ENCODE data around the gene SLC6A17.

The SLC6A17 gene

GRCh38 chr1:110135666-110136065 lies 14.6 kb upstream of the SLC6A17 start:
- no peak for DNase-seq

DNA sequence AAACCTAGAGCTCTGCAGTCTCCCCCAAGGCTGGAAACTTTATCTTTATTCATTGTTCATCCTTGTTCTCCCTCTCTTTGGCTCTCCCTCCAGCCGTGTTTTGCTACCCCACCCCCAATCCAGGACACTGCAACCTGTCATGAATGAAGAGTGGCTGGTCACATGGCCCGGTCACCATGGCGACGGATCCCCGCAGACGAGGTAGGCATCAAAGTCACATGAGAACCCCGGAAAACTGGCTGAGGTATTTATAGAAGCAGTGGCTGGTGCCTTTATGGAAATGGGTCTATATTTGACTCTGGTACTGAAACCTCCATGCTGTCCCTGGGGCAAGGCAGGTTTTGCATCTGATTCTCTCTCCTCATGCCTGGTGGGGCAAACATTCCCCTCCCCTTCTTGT lies 13.4 kb upstream of the SLC6A17 start:
- no peak for DNase-seq

DNA sequence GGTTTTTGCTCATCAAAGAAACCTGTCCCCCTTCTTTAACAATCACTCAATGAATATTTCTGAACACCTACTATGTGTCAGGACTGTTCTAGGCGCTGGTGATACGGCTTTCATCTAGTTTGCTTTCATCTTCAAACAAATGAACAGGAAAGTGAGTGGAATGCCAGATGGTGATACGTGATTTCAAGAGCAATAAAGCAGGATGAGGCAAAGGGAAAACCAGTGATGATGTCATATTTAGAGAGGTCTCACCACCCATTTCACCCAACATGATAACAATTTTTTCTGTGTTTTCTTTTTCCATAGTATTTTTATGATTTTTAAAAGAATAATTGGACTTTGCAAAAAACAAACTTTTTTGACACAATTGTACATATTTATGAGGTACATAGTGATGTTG lies 11.3 kb upstream of the SLC6A17 start:
- no peak for DNase-seq

- no peak for DNase-seq
These were observed 5.9 kb upstream of the SLC6A17 start for GRCh38 chr1:110144366-110144765.

- DNase-seq = no peak
These were observed 1.3 kb upstream of the SLC6A17 start for GRCh38 chr1:110148961-110149360.

DNA sequence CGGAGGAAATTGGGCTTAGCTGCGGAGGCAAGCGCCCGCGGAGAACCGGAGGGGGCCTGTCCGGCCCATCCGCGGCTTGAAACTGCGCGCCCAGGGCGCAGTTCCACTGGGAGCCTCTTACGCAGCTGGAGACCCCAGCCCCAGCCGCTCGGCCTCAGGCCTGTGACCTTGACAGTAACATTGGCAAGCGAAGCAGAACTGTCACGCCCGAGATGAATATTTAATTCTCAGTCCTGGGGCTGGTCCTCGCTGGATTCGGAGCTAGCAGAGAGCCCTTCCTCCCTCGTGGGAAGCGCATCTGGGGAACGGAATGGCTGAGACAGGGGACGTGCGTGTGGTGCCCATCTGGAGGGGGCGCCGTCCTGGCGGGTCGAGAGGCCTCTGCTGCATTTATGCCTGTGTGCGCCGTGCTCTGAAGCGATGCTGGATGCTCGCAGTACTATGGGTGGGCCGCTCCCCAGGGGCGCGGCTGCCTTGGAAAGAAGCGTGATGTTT lies 928 bp downstream of the SLC6A17 start:
- DNase-seq = no peak

- peak; percentile 40 for DNase-seq
These were observed 2.0 kb downstream of the SLC6A17 start for GRCh38 chr1:110152133-110152785.

DNA sequence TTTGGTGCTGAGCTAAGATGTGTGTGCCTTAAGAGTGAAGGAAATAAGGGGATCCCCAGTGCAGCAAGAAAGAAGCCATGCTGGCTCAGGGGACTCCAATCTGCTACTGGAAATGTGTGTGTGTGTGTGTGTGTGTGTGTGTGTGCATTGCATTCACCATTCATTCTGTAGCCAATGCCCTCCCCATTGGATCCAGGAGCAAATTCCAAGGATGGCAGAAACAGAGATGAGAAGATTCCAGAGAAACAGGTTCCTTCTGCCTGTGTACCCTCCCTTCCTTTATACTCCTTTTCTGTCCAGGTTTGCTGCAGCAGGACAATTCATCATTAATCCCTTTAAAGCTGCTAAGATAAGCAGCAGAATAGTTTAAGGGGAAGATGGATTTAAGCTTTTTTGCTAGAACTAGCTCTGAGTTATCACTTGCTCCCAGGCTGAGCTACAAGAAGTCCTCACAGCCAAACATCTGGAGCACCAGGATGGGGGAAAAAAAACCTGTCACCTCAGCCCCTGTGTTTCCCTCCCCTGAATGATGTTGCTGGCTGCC lies 3.2 kb downstream of the SLC6A17 start:
- no peak for DNase-seq

- no peak for DNase-seq
These were observed 5.7 kb downstream of the SLC6A17 start for GRCh38 chr1:110155878-110156522.

- DNase-seq = no peak
These were observed 8.0 kb downstream of the SLC6A17 start for GRCh38 chr1:110158261-110158660.

DNA sequence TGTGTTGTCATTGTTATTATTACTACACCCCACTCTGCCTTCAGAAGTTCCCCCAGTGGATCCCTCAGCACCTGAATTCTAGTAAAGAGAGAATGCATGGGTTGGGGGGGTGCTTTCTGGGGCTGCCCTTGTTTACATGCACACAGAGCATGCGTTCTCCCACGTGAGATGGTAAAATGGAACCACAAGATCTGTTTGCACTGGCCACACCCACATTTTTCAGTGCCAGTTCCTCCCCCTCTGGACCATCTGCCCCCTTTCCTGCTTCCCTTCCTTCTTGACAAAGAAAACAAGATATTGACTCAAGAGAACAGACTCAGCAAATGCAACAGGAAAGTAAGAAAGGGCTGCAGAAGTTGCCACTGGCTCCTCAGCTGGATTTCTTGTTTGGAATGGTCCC lies 8.9 kb downstream of the SLC6A17 start:
- no peak for DNase-seq

DNA sequence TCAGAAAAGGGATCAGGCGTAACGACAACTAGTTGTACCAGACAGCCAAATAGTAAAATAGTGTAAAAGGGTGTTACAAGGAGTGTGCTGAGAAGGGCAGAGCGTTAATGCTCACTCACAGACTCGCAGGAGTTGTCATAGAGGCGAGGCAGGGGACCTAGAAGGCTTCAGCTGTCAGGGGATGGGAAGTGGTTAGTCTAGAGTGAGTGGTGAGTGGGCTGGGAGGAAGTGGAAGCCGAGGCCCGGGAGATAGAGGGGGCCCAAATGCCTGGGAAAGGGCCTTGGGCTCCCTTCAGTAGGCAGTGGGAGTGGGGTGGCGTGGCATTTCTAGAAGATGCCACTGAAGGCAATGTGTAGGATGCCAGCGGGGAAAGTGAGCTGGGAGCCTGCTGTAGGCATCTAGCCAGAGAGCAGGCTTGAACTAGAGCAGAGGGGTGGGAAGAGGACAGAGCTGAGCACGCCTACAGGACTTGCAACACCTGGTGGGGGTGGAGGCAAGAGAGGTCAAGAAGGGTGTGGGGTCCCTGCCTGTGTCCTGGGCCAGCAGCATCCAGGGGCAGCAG lies 10.3 kb downstream of the SLC6A17 start:
- no peak for DNase-seq

GRCh38 chr1:110161165-110161564 lies 10.9 kb downstream of the SLC6A17 start:
- no peak for DNase-seq

DNA sequence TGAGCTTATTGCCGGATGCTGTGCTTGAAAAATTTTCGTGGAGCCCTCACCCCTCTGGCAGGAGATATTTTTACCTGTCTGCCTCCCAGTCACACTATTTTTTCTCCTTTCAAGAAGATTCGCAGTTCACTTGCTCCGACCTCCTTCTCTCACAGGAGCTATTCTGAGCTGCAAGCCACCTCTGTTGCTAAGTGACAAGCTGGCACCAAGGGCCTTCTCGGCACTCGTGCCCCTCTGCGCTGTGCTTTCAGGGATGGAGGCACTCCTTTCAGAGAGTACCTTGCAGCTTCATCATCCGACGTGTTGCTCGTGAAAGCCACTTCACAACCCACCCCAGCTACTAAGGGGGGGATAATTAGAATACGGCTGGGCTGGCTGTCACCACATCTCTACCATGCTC lies 11.6 kb downstream of the SLC6A17 start:
- DNase-seq = no peak

GRCh38 chr1:110163591-110163990 lies 13.3 kb downstream of the SLC6A17 start:
- DNase-seq = no peak

DNA sequence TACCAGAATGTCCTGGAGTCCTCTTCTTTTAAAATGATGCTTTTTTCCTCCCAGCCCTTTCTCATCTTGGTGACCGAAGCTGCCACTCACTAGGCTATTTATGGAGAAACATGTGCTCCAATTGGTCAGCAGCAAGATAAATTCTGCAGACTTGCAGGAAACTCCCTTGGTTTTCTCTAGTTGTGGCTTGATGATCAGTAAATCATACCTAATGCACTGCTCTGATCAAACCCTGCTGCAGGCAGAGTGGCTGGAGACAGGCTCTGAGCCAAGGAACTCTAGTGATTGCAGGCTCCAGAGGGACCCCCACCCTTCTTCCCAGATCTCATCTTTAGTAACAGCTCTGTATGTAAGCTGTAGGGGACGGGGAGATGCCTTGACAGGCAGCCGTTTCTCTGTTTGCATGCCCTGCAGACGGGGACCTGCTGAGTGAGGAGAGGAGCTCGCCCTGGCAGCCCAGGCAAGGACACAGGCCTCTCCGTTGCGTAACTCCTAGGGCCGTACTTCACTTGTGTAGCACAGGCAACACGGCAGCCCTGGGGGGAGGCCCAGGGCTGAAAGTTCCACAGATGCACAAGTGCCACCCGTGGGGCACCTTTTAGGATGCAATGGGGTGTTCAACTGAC lies 14.5 kb downstream of the SLC6A17 start:
- DNase-seq = no peak

- no peak for DNase-seq
These were observed 15.5 kb downstream of the SLC6A17 start for GRCh38 chr1:110165761-110166231.

GRCh38 chr1:110166861-110167260 lies 16.6 kb downstream of the SLC6A17 start:
- DNase-seq = no peak

- DNase-seq = no peak
These were observed 20.8 kb downstream of the SLC6A17 start for GRCh38 chr1:110170766-110171733.

- DNase-seq = no peak
These were observed 21.7 kb downstream of the SLC6A17 start for GRCh38 chr1:110172001-110172400.

- no peak for DNase-seq
These were observed 23.3 kb downstream of the SLC6A17 start for GRCh38 chr1:110173466-110174105.

DNA sequence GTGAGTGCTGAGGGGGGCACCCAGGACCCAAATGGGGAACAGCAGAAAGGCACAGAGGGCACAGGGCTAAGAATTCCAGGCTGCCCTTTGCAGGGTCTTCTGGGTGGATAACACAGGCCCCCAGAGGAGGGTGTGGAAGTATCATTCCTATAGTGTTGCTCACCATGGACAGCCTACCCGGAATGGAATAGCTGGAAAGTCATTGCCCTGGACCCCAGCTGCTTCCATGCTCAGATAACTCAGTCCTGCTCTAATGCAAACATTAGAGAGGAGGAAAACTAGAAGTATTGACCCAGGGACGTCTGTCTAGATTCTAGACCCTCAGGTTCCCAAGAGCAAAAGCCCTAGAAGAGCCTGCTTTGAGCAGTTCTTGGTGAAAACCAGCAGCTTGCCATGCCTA lies 24.7 kb downstream of the SLC6A17 start:
- no peak for DNase-seq
